GM19395 (cell line): ENCODE measurements around the gene C11orf86.

Experiments
- ATAC-seq: cut with Tn5 transposase; IDR thresholded peaks from one replicate; pipeline ENCODE4 v1.9.1; 2021; ENCODE audit warnings: mild to moderate bottlenecking, moderate library complexity; ENCODE audit not compliant: unreplicated experiment

Gene C11orf86

DNA sequence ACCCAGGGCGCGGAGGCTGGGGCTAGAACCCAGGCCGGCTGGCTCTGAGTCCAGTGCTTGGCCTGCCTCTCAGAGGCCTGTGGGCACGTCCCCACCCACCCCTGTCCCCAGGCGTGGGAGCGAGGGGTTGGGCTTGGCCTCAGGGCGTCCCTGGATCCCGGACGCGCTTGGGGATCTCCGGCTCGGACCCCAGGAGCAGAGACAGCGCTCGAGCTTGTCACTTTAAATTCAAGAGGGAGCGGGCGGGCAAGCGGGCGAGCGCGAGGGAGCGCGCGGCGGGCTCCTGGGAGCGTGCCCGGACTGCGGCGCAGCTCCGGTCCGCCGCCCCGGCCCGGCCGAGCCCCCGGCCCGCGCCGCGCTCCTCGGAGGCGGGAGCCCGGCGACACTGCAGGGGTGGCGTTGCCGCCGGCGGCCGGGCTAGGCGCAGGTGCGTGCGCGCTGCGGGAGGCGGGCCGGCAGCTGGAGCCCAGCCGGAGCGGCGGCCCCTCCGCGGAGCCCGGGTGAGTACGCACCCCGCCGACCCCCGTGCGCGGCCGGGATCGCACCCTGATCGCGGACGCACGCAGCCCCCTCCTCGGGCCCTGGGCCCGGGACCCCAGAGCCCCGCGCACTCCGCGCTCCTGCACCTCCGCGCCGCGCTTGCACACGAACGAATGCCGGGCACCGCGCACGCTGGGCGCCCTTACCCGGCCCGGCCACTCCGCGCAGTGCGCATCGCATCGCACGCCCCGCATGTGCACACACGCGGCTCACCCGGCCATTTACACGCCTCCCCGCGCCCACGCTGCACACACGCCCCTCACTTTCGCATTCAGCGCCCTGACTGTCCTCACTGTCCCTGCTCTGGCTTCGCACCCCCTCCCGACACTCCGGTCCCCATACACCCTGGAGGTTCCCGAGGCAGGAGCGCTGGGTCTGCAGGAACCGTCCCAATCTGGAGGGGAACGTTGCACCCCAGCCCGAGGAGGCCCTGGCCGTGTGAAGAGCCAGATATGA lies 48.2 kb downstream of the C11orf86 start, which contains the start of gene SYT12:
Gene SYT12 (plus strand): TSS at position 174 of the 996 bp plus-strand sequence. CDS start 7,011 bp downstream, outside the sequence.
- ATAC-seq: no peak

DNA sequence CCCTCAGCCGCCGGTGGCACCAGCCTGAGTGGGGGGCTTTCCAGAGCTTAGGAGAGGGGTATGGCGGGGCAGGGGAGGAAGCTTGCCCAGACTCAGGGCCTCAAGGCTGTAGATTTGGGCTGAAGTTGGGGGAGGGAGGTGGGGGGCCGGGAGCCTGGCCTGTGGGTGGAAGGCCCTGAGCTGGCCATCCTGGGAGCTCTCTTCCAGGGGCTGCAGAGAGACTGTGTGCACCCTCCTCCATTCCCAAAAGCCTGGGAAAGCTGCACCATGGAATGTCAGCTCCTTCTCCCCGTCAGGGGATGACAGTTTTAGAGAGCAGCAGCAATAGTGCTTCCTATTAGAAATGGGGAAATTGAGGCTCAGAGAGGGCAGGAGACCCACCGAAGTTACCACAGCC lies 48.9 kb downstream of the C11orf86 start:
- no peak for ATAC-seq

DNA sequence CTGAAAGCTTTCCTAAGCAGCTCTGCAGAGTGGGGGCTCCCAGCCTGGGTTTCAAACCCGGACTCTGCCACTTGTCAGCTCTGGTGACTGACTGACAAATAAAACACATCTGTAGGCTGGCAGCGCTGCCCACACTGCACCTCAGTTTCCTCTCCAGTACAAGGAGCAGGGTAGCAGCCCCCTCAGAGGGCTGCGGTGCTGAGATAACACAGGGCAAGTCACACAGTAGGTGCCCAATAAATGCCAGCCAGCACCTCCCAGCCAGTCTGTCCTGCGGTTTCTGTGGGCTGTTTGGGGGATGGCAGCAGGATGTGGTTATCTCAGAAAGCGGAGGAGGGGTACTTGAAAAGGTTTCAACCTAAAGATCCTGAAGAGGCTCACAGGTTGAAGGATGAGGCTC lies 49.3 kb downstream of the C11orf86 start:
- ATAC-seq: no peak

DNA sequence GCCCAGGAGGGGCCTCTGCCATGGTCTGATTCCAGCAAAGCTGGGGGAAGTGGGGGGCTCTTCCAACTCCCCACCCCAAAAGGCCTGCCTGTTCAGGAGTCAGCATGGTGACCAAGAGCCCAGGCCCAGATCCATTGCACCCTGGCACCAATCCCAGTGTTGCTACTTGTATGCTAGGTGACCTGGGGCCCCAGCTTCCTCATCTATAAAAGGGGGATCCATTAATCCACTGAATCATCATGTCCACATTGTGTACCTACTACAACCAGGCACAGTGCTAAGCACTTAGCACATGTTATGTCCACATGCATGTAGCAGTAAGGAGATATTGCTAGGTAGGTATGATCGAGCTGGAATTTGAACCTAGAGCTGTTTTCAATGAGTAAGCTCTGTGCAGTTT lies 49.9 kb downstream of the C11orf86 start:
- no peak for ATAC-seq

DNA sequence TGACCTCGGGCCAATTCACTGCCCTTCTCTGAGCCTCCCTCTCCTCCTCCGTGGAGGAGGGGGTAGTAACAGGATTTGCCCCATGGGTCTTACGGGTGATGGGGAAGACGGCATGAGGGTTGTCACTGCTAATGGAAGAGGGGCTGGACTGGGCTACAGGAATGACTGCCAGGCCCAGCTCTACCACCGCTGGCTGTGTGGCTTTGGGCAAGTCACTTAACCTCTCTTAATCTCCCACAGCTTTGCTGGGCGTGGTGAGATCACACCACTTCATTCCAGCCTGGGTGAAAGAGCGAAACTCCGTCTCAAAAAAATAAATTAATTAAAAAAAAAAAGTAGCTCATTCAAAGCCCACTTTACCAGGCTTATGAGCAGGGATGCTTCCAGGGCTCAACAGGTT lies 50.6 kb downstream of the C11orf86 start:
- ATAC-seq: no peak
